Ovary (tissue), 3 donors: ENCODE data around the gene ZNF423.

Experiments used
- EP300 ChIP-seq: sonication (generic); formaldehyde crosslinking; IDR thresholded peaks from one replicate; pipeline ENCODE4 v1.6.1; 2017; ENCODE audit warnings: antibody characterized with exemption
- POLR2A ChIP-seq: fragments of 450-650 bp; IDR thresholded peaks from one replicate; pipeline ENCODE4 v1.6.1; 2017; ENCODE audit warnings: antibody characterized with exemption, mild to moderate bottlenecking, moderate library complexity
- TF ChIP-seq, protein P1 (sequence below), 3 donors: fragments of 450-650 bp in 2 of 3; fragments of 200-600 bp in 1 of 3; IDR thresholded peaks; one replicate each; pipeline versions ENCODE4 v1.5.1 to v1.8.0; 2016 to 2022; ENCODE audit warnings: antibody characterized with exemption in 3 of 3, mild to moderate bottlenecking in 1 of 3
- donor health status: DM: no; HTN: no; CAD: no.

DNA sequence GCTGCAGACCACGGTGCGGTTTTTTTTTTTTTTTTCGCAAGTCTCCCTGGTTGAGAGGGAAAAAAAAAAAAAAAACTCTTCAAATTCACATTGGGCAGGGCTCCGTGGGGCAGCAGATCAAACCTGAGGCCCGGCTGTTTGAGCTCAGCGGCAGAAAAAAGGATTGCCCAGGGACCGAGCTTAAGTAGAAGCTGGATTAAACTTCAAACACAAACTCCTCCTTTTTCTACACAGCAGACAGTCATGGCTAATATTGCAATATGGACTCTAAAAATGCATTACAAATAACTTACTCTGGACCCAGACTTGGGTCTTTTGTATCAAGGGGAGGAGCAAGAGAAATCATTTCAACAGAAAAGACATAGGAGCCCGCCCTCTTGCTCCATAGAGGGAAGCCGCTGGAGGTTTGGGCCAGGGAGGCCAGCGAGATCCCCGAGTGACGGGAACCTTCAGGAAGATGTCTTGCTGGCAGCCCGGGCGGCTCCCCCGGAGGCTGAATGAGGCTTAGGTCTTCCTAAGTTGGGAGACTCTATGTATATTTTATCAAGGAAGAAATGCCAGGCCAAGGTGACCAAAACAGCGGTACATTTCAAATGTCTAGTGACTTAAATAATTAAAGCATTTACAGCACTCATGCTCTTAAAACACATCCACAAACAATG lies 167.7 kb downstream of the ZNF423 start:
- TF ChIP-seq, protein P1, sequence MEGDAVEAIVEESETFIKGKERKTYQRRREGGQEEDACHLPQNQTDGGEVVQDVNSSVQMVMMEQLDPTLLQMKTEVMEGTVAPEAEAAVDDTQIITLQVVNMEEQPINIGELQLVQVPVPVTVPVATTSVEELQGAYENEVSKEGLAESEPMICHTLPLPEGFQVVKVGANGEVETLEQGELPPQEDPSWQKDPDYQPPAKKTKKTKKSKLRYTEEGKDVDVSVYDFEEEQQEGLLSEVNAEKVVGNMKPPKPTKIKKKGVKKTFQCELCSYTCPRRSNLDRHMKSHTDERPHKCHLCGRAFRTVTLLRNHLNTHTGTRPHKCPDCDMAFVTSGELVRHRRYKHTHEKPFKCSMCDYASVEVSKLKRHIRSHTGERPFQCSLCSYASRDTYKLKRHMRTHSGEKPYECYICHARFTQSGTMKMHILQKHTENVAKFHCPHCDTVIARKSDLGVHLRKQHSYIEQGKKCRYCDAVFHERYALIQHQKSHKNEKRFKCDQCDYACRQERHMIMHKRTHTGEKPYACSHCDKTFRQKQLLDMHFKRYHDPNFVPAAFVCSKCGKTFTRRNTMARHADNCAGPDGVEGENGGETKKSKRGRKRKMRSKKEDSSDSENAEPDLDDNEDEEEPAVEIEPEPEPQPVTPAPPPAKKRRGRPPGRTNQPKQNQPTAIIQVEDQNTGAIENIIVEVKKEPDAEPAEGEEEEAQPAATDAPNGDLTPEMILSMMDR (IDR thresholded peaks at IDR 0.05): no peak
- TF ChIP-seq EP300: no peak
- TF ChIP-seq POLR2A: no peak
